Natural killer cell treated with Interleukin-12 subunit alpha and Interleukin-12 subunit beta and Interleukin-15 and Interleukin-18, amount 100 ng/mL, for 72 hours (primary cell): Measurements from ENCODE around the gene ZNF844. TPM values are rescaled to one million over a fixed set of nuclear protein-coding genes. Genes with fewer than 3 reads are reported as not detected.

Experiments
- ATAC-seq, 2 donors: fragments of 150-1000 bp; cut with Tn5 transposase in 1 of 2; sonication (Bioruptor Pico), chemical (Tn5 transposase) in 1 of 2; 2 replicates each; pipeline ENCODE4 v1.10.0; 2021
- DNase-seq: peaks from one replicate; pipeline ENCODE4 v3.0.0; 2022; ENCODE audit warnings: low spot score
- H3K27ac Mint-ChIP-seq, 2 donors: 1 replicate in 1 of 2; 2 replicates in 1 of 2; pipeline ENCODE4 v1.8.0; 2022; ENCODE audit warnings: mixed read lengths in 2 of 2, mild to moderate bottlenecking in 1 of 2, moderate library complexity in 1 of 2
- H3K27me3 Mint-ChIP-seq, 2 donors: 1 replicate in 1 of 2; 2 replicates in 1 of 2; pipeline ENCODE4 v1.8.0; 2022; ENCODE audit warnings: mixed read lengths in 2 of 2
- H3K36me3 Mint-ChIP-seq: one replicate; pipeline ENCODE4 v1.8.0; 2022; ENCODE audit warnings: mixed read lengths
- H3K4me1 Mint-ChIP-seq, 2 donors: 1 replicate in 1 of 2; 2 replicates in 1 of 2; pipeline ENCODE4 v1.8.0; 2022; ENCODE audit warnings: low read depth in 2 of 2, mixed read lengths in 2 of 2, mild to moderate bottlenecking in 1 of 2
- H3K4me3 Mint-ChIP-seq: one replicate; pipeline ENCODE4 v1.8.0; 2022; ENCODE audit warnings: mixed read lengths
- H3K9me3 Mint-ChIP-seq: 2 replicates; pipeline ENCODE4 v1.8.0; 2022; ENCODE audit warnings: mixed read lengths
- total RNA-seq, 2 donors: library from RNA; stranded (reverse); gene quantifications; one replicate each; pipeline ENCODE4 v1.2.3, GENCODE V29; 2022

The ZNF844 gene
- 1 to 10 TPM; 4.1 to 9.4 TPM for total RNA-seq

GRCh38 chr19:12064590-12065538 lies at the start of gene ZNF844:
Gene ZNF844, plus strand, starts transcription at chr19:12064731. Its CDS starts 143 bp downstream, at chr19:12064874.
- Mint-ChIP-seq H3K4me1 (peaks cover 0 to 7% of the 10 kb centered on the region in 2 donors), H3K36me3 (no peaks in the 10 kb centered on the region), H3K4me3 (peak within 1 kb of the TSS; percentile 77), H3K27ac (peak within 1 kb of the TSS; percentile 60 to 74), H3K27me3 (no peaks in the 10 kb centered on the region), H3K9me3 (no peaks in the 10 kb centered on the region)
- peak; percentile 90 for DNase-seq
- peak; percentile 97 to 99 for ATAC-seq

GRCh38 chr19:12015015-12015752 lies 49.3 kb upstream of the ZNF844 start:
- no peak for ATAC-seq
- peaks cover 25% of the 10 kb centered on the region for H3K9me3 Mint-ChIP-seq

GRCh38 chr19:12015753-12016116 lies 48.8 kb upstream of the ZNF844 start:
- Mint-ChIP-seq H3K27me3 (no peaks in the 10 kb centered on the region), H3K36me3 (peaks cover 45% of the 10 kb centered on the region), H3K4me3 (no peak overlapping the region), H3K4me1 (no peaks in the 10 kb centered on the region), H3K9me3 (peaks cover 28% of the 10 kb centered on the region), H3K27ac (no peak overlapping the region)
- DNase-seq (no peak), ATAC-seq (no peak)

More at GRCh38 chr19:12015015-12015752, 49.3 kb upstream of the ZNF844 start:
- Mint-ChIP-seq H3K4me3 (no peak overlapping the region), H3K27me3 (no peaks in the 10 kb centered on the region), H3K4me1 (no peaks in the 10 kb centered on the region), H3K27ac (no peak overlapping the region), H3K36me3 (peaks cover 45% of the 10 kb centered on the region)
- no peak for DNase-seq

- H3K27me3 Mint-ChIP-seq: no peaks in the 10 kb centered on the region
- H3K4me3 Mint-ChIP-seq: peak overlapping the region; percentile 73
- DNase-seq (no peak), ATAC-seq (no peak)
- H3K9me3 Mint-ChIP-seq: no peaks in the 10 kb centered on the region
- peaks cover 10% of the 10 kb centered on the region for H3K36me3 Mint-ChIP-seq
- H3K4me1 Mint-ChIP-seq: peaks cover 6 to 10% of the 10 kb centered on the region in 2 donors
- H3K27ac Mint-ChIP-seq: peak overlapping the region in 1 of 2 donors; percentile 38
Observed at GRCh38 chr19:12034198-12034597, 30.3 kb upstream of the ZNF844 start.

- peaks cover 6 to 10% of the 10 kb centered on the region in 2 donors for H3K4me1 Mint-ChIP-seq
- H3K36me3 Mint-ChIP-seq: peaks cover 10% of the 10 kb centered on the region
- H3K9me3 Mint-ChIP-seq: no peaks in the 10 kb centered on the region
- peak overlapping the region in 1 of 2 donors; percentile 38 for H3K27ac Mint-ChIP-seq
- DNase-seq (no peak), ATAC-seq (no peak)
- no peaks in the 10 kb centered on the region for H3K27me3 Mint-ChIP-seq
- peak overlapping the region; percentile 73 for H3K4me3 Mint-ChIP-seq
Observed at GRCh38 chr19:12034620-12035019, 29.9 kb upstream of the ZNF844 start.

- H3K27me3 Mint-ChIP-seq: no peaks in the 10 kb centered on the region
- peak within 1 kb of the TSS; percentile 35 to 77 for H3K27ac Mint-ChIP-seq
- no peaks in the 10 kb centered on the region for H3K9me3 Mint-ChIP-seq
- peaks cover 10% of the 10 kb centered on the region for H3K36me3 Mint-ChIP-seq
- H3K4me1 Mint-ChIP-seq: peaks cover 6 to 10% of the 10 kb centered on the region in 2 donors
- peak within 1 kb of the TSS; percentile 88 for H3K4me3 Mint-ChIP-seq
- peak; percentile 92 for DNase-seq
- peak; percentile 99 to 100 for ATAC-seq
Observed at GRCh38 chr19:12035220-12036172, 29.0 kb upstream of the ZNF844 start, which contains the start of gene ZNF433. Gene ZNF433, minus strand, starts transcription at chr19:12035679. Its CDS starts 140 bp downstream, at chr19:12035539.

- no peak for DNase-seq
- H3K4me3 Mint-ChIP-seq: no peak overlapping the region
Observed at GRCh38 chr19:12042893-12043292, 21.6 kb upstream of the ZNF844 start.

GRCh38 chr19:12043752-12044422 lies 20.6 kb upstream of the ZNF844 start:
- H3K9me3 Mint-ChIP-seq: peaks cover 18% of the 10 kb centered on the region
- ATAC-seq (no peak), DNase-seq (no peak)
- H3K27me3 Mint-ChIP-seq: no peaks in the 10 kb centered on the region
- no peak overlapping the region for H3K27ac Mint-ChIP-seq
- no peaks in the 10 kb centered on the region for H3K4me1 Mint-ChIP-seq
- H3K36me3 Mint-ChIP-seq: peaks cover 29% of the 10 kb centered on the region
- H3K4me3 Mint-ChIP-seq: no peak overlapping the region

More at GRCh38 chr19:12042893-12043292, 21.6 kb upstream of the ZNF844 start:
- no peaks in the 10 kb centered on the region for H3K4me1 Mint-ChIP-seq
- no peak overlapping the region for H3K27ac Mint-ChIP-seq
- H3K27me3 Mint-ChIP-seq: no peaks in the 10 kb centered on the region
- H3K9me3 Mint-ChIP-seq: peaks cover 18% of the 10 kb centered on the region
- peaks cover 29% of the 10 kb centered on the region for H3K36me3 Mint-ChIP-seq
- ATAC-seq: no peak

GRCh38 chr19:12047868-12048267 lies 16.7 kb upstream of the ZNF844 start:
- ATAC-seq: no peak
- Mint-ChIP-seq H3K27me3 (peaks cover 0 to 3% of the 10 kb centered on the region in 2 donors), H3K4me1 (peaks cover 6 to 8% of the 10 kb centered on the region in 2 donors), H3K9me3 (peaks cover 15% of the 10 kb centered on the region), H3K27ac (no peak overlapping the region), H3K36me3 (peaks cover 30% of the 10 kb centered on the region), H3K4me3 (no peak overlapping the region)
- no peak for DNase-seq

- peaks cover 11% of the 10 kb centered on the region in 2 donors for H3K4me1 Mint-ChIP-seq
- no peak for ATAC-seq
- peak overlapping the region; percentile 80 for H3K4me3 Mint-ChIP-seq
- H3K27me3 Mint-ChIP-seq: peaks cover 0 to 3% of the 10 kb centered on the region in 2 donors
- H3K36me3 Mint-ChIP-seq: peaks cover 5% of the 10 kb centered on the region
- no peaks in the 10 kb centered on the region for H3K9me3 Mint-ChIP-seq
- no peak for DNase-seq
- peak overlapping the region in 1 of 2 donors; percentile 21 for H3K27ac Mint-ChIP-seq
Observed at GRCh38 chr19:12052091-12052496, 12.4 kb upstream of the ZNF844 start.

- ATAC-seq: peak; percentile 93 to 97
- Mint-ChIP-seq H3K4me1 (peaks cover 11% of the 10 kb centered on the region in 2 donors), H3K9me3 (no peaks in the 10 kb centered on the region), H3K4me3 (peak within 1 kb of the TSS; percentile 80), H3K36me3 (peaks cover 5% of the 10 kb centered on the region), H3K27me3 (peaks cover 0 to 3% of the 10 kb centered on the region in 2 donors), H3K27ac (peak within 1 kb of the TSS in 1 of 2 donors; percentile 21)
- peak; percentile 80 for DNase-seq
Observed at GRCh38 chr19:12052497-12053169, 11.9 kb upstream of the ZNF844 start, which contains the start of gene ZNF878. Gene ZNF878, minus strand, starts transcription at chr19:12052961. Its CDS starts 160 bp downstream, at chr19:12052801.

GRCh38 chr19:12055784-12056183 lies 8.7 kb upstream of the ZNF844 start:
- H3K4me3 Mint-ChIP-seq: no peak overlapping the region

More at GRCh38 chr19:12055784-12056183, 8.7 kb upstream of the ZNF844 start:
- Mint-ChIP-seq H3K4me1 (peaks cover 11 to 16% of the 10 kb centered on the region in 2 donors), H3K27ac (no peak overlapping the region), H3K9me3 (no peaks in the 10 kb centered on the region), H3K27me3 (peaks cover 0 to 3% of the 10 kb centered on the region in 2 donors), H3K36me3 (peaks cover 5% of the 10 kb centered on the region)
- ATAC-seq (no peak), DNase-seq (no peak)
